H1 (cell line): Measurements from ENCODE around the gene ARHGAP23. TPM values are rescaled to one million over a fixed set of nuclear protein-coding genes. Genes with fewer than 3 reads are reported as not detected.
A peak's percentile ranks its signal among the peaks of the same experiment; 100 is the strongest.

Experiments
- BACH1 ChIP-seq: IDR thresholded peaks from 2 replicates; pipeline ENCODE4 v1.6.1; 2012; ENCODE audit warnings: low read length, improper control_type of control experiment
- CHD7 ChIP-seq: fragments of 300-600 bp; sonication (generic); IDR thresholded peaks from 2 replicates; pipeline ENCODE4 v1.7.1; 2012; ENCODE audit warnings: low read length, moderate library complexity, mild to moderate bottlenecking, inconsistent platforms; ENCODE audit not compliant: insufficient replicate concordance
- EGR1 ChIP-seq: IDR thresholded peaks from 2 replicates; pipeline ENCODE4 v1.6.1; 2011; ENCODE audit warnings: low read depth, low read length, borderline replicate concordance
- HDAC6 ChIP-seq: IDR thresholded peaks from one replicate; pipeline ENCODE4 v1.7.1; 2012; ENCODE audit warnings: low read depth, mild to moderate bottlenecking, inconsistent platforms, low read length, moderate library complexity
- MAX ChIP-seq: IDR thresholded peaks from 2 replicates; pipeline ENCODE4 v1.6.1; 2012; ENCODE audit warnings: inconsistent platforms
- PHF8 ChIP-seq: fragments of 200-600 bp; sonication (generic); conservative IDR thresholded peaks from 2 replicates; pipeline ENCODE4 v1.7.1; 2012; ENCODE audit warnings: low read depth, mild to moderate bottlenecking, inconsistent platforms, low read length, moderate library complexity
- POLR2A ChIP-seq, 2 experiments: IDR thresholded peaks; 1 replicate in 1 of 2; 2 replicates in 1 of 2; pipeline ENCODE4 v1.6.1; 2011; ENCODE audit warnings: low read depth in 2 of 2, low read length in 2 of 2, mild to moderate bottlenecking in 2 of 2; ENCODE audit errors: control extremely low read depth in 1 of 2
- RAD21 ChIP-seq, 2 experiments: IDR thresholded peaks in 1 of 2; conservative IDR thresholded peaks in 1 of 2; 2 replicates each; pipeline ENCODE4 v1.6.1; 2011; ENCODE audit warnings: low read depth in 2 of 2, low read length in 2 of 2, improper control_type of control experiment in 1 of 2, inconsistent platforms in 1 of 2, mild to moderate bottlenecking in 1 of 2, moderate library complexity in 1 of 2
- SIN3A ChIP-seq, 2 experiments: IDR thresholded peaks in 1 of 2; conservative IDR thresholded peaks in 1 of 2; 2 replicates each; pipeline ENCODE4 v1.6.1; 2011 to 2012; ENCODE audit warnings: low read length in 2 of 2, improper control_type of control experiment in 1 of 2, low read depth in 1 of 2, mild to moderate bottlenecking in 1 of 2
- SP1 ChIP-seq: IDR thresholded peaks from 2 replicates; pipeline ENCODE4 v1.6.1; 2011; ENCODE audit warnings: low read depth, low read length
- TBP ChIP-seq: IDR thresholded peaks from 2 replicates; pipeline ENCODE4 v1.6.1; 2011; ENCODE audit warnings: low read depth, low read length, improper control_type of control experiment
- TEAD4 ChIP-seq: IDR thresholded peaks from 2 replicates; pipeline ENCODE4 v1.6.1; 2012; ENCODE audit warnings: low read depth, low read length, inconsistent platforms, mixed read lengths
- polyA plus RNA-seq, 7 experiments: library from polyadenylated mRNA; depleted of rRNA in 3 of 7; stranded (reverse) in 5 of 7; unstranded in 2 of 7; fragments of >200 nt in 5 of 7; fragments of 200-250 nt in 2 of 7; gene quantifications; 1 replicate in 5 of 7; 2 replicates in 1 of 7; 4 replicates in 1 of 7; pipeline versions ENCODE4 v1.2.1 to v1.2.3, GENCODE V29; 2011 to 2013; ENCODE audit warnings: missing spikeins in 2 of 7, mixed read lengths in 2 of 7
- total RNA-seq: library from RNA; stranded (reverse); fragmentation: NEBNext Ultra II Directional; extraction: Animal tissue kit (Norgen Biotek cat#: 25700); gene quantifications from 2 replicates; pipeline ENCODE4 v1.2.1, GENCODE V29; 2021

Gene ARHGAP23
- total and polyA plus RNA-seq, 2 of the 8 experiments (the other 6 are each of a cell fraction or from before 2014, with no cell fraction given), result 16.3 to 107 TPM

- TF ChIP-seq CHD7 (no peak), SIN3A (conservative IDR thresholded peaks at IDR 0.05 in 1 of 2, IDR thresholded peaks at IDR 0.05 in 1 of 2; ENCODE audit: low read depth in 1 of 2, low read length in 2 of 2) (peak; percentile 33 to 79; a peak in 1 of 4 replicates), TEAD4 (peak; percentile 77), EGR1 (0 out of 2 replicates have a peak, but pooled peaks have one; percentile 8), BACH1 (no peak), POLR2A (IDR thresholded peaks at IDR 0.05; ENCODE audit: control extremely low read depth in 1 of 2, low read depth in 2 of 2, low read length in 2 of 2) (no peak), HDAC6 (no peak), RAD21 (IDR thresholded peaks at IDR 0.05 in 1 of 2, conservative IDR thresholded peaks at IDR 0.05 in 1 of 2; ENCODE audit: low read depth in 2 of 2, low read length in 2 of 2) (peak; percentile 88 to 90), SP1 (no peak), TBP (no peak), MAX (peak; percentile 17; the same call in 1 of the 2 replicates), PHF8 (no peak)
Observed at GRCh38 chr17:38444151-38444550, 15.9 kb downstream of the ARHGAP23 start (continued).
